Left forelimb (tissue), 1 donor: Measurements from ENCODE around the gene SLC38A1.
"Not testable (repeated sequence)": the region's sequence is repeated elsewhere in the genome, so short reads cannot be mapped to it uniquely, and the experiment has no call there.

Experiments
- DNase-seq: peaks from one replicate; pipeline ENCODE4 v3.0.0-alpha.2; 2018; ENCODE audit warnings: low spot score

Gene SLC38A1

DNA sequence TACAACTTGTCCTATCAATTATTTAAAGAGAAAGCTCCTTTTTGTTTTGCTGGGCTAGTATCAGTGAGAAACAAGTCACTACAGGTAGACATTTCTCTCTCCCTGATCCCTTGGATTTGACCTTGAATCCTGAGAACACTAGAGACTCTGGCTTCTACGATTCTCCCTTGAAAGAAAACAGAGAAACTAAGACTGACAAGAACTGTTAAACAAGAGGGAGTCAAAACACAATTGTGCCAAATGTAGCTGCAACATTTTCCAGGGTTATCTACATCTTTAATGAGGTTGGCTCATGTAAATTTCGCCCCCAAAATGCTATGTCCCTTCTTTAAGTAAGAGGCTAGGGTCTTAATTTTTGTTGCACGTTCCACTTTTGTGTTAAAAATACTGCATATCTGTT is 62.4 kb downstream of the SLC38A1 start:
- no peak for DNase-seq

DNA sequence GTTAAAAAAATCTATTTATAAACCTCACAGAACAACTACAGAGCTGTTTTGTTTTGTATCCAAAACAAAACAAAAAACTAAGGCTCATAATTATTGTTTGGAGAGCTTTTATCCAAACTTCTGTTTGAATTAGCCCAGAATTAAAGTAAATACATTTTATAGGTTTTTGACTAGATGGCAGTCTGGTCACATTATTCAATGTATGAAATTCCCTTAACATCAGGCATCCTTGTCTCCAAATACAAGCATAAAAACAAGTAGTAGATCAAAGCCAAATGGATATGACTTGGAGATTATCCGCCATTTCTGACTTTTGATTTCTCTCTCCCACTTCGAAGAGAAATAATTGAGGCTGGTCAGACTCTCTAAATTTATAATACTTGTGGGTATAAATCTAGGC is 63.5 kb downstream of the SLC38A1 start:
- DNase-seq = no peak

DNA sequence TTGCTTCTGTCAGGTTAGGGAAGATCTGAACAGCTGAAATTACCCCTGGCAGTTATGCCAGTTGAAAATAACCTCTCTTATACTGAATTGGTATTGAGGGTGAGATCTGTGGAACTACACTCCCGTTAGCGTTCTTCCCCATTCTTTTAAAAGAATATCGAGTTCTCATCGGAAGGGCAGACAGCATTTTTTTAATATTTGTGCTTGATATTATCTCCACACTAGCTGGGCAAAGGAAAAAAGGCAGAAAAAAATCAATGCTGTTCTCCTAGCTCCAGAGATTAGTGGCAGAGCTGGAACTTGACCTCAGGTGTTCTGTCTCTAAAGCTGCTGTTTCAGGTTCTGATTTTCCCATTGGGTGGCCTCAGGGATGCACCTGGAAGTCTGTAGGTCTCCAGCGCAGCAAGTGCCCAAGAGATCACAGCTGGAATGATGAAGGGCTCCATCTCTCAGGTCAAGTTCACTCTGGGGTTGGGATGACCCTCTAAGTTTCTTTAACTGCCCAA is 67.5 kb downstream of the SLC38A1 start:
- DNase-seq = no peak

DNA sequence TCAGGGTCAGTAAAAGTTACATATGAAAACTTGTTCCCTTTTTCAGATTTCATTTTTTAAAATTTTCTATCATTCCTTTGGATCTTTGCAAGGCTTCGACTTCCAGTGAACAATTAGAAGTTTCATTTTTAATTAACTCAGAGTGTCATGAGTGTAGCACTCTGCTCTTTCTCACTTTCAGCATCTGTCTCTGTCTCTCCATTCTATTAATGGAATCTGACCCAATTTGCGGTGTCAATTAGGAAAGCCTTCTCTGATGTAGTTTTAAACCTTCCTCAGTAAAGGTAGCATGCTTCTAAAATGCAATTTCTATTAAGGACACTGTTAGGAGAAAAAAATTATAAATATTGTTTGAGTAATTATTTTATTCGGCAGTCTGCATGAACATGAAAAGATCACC is 68.3 kb downstream of the SLC38A1 start:
- DNase-seq = no peak

DNA sequence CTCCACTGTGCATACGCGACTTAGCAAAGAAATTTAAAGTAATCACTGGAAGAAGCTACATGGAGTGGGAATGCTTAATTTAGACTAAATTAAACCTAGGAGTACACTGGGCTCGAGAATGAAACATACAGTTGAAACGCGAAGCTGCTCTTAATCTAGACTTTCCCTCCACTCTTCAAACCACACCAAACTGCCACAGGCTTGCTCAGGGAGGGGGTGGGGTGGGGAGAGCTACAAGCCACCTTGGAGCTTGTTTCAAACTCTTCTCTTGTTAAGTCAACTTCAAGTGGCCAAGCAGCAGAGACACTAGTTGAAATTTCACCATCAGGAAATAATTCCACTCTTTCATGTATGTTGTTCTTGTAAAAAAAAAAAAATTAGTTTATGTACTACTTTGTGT is 69.9 kb downstream of the SLC38A1 start:
- DNase-seq = no peak

DNA sequence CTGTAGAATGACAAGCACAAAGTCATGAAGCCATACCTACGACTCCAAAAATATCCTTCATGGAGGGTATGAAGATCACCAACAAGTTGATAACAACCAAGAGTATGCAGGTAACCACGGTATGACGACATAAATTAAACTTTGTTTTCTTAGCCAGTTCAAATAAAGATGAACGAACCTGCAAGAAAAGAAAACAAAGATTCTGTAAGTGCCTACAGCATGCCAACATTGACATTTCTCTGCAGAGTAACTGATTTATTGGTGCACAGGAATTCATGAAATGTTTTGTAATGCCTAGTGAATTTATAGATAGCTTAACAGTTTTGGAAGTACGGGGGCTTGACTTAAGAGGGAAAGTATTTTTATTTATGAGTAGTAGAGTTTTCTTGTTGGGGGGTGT is 71.0 kb downstream of the SLC38A1 start:
- no peak for DNase-seq

DNA sequence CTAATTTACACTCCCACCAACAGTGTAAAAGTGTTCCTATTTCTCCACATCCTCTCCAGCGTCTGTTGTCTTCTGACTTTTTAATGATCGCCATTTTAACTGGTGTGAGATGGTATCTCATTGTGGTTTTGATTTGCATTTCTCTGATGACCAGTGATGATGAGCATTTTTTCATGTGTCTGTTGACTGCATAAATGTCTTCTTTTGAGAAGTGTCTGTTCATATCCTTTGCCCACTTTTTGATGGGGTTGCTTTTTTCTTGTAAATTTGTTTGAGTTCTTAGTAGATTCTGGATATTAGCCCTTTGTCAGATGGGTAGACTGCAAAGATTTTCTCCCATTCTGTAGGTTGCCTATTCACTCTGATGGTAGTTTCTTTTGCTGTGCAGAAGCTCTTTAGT is 78.3 kb downstream of the SLC38A1 start:
- not testable (repeated sequence) for DNase-seq

DNA sequence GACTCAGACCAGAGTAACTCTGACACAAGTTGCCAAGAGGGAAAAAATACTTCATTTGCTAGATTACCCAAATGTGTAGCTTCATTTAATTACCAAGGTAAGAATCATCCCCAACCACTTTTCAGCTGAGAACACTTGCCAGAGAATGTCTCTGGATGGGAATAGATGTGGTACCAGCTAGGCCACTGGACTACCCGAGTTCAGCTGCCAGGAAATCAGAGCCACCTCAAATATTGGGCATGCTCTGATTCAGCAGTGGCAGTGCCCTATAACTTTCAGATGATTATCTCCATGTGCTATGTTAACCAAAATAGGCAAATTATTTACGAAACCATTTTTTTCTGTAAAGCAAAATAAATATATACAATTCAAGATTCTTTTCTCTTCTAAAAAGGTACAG is 80.7 kb downstream of the SLC38A1 start:
- DNase-seq = no peak

DNA sequence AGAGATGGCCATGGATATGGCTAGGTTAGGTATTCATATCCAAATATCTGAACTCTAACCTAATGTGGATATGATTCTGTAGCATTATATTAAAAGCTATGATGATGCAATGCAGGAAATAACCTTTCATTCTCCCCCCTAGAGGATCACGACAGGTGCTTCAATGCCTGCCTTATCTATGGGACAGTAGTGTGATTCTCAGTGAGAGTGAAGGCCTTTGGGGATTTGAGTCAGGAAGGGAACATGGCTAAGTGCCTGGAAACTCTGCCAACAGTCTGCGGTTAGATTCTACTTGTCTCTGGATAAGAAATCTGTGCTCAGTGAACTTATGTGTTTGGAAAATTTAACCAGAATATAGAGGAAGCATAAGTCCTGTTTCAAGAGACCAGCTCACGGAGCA is 81.8 kb downstream of the SLC38A1 start:
- DNase-seq = no peak

DNA sequence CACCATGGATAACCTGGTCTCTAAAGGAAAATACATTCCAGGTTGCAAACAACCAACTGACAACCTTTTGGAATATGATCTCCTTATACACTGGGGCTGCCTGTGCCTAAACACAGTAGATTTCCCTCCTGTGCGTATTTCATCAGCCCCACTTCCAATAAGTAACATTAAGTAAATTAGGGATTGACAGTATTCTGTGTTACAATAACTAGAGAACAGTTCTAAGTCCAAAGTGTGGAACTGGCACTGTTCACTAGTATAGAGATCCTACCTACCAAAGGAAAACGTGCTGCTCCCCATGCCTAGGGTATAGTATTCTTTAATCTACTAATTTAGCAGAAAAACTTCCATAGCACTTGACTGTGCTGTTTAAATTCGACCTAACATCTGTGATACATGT is 82.8 kb downstream of the SLC38A1 start:
- no peak for DNase-seq

DNA sequence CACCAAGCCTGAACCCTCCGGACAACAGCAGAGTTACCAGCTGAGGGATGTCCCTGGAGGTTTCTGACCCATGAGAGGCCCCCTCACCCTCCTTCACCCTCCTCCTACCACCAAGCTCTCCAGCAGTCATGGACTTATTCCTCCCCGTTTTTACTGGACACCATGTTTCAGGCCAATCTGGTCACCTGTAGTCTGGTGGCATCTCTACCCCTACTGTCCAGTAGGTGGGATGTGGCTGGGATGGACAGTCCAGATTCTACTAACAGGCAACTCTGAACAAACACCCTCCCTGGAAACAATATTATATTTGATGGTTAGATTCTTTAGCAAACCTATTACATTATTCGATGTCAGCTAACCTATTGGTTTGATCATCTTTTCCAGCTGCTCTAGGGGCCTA is 83.2 kb downstream of the SLC38A1 start:
- no peak for DNase-seq

DNA sequence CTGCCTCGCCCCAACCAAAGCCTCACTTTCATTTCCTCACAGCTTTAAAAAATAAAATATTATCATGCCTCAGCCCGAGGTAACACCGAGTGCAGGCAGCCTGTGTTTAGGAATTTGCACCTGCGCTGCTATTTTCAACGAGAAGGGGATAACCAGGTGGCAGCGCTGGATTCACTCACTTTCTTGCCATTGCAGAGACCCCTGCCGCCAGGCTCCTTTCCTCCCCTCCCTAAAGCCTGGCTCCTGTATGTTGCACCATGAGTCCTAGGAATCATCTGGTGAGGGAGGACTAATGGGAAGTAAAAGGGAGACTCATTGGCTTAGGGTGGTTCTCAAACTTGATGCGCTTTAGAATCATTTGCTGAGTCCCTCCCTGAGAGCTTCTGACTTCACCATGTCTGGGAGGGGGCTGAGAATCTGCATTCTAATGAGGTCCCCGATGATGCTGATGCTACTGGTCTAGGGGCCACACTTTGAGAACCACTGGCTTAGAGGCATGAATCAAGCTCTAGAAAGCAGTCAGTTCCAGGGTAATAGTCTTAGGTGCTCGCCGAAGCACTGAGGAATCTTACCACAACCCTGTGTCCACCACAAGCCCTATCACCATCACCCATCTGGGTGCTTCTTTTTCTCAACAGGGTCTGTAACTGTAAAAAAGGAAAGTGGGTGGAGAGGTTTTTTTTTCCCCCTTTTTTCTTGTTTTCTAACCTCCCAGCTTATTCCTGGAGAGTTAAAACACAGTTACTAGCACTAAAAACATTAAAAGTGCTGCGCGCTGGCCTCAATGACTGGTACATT is 83.8 kb downstream of the SLC38A1 start:
- no peak for DNase-seq

DNA sequence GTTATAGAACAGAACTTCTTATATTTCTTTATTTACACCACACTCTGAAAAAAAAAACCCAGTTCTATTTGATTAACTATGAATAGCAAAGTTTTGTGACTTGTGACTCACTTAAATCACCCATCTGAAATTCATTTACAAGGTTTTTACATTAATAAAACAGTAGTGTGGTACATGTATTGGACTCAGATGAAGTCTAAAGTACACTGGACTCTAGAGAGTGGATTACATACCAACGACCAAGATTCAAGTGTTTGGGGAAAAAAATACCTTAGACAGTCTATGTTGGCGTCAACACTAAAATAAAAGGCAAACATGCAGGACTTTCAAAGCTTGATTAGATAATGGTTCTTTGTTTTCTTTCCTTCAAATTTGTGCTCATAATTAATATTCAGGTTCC is 85.7 kb downstream of the SLC38A1 start:
- DNase-seq = no peak

DNA sequence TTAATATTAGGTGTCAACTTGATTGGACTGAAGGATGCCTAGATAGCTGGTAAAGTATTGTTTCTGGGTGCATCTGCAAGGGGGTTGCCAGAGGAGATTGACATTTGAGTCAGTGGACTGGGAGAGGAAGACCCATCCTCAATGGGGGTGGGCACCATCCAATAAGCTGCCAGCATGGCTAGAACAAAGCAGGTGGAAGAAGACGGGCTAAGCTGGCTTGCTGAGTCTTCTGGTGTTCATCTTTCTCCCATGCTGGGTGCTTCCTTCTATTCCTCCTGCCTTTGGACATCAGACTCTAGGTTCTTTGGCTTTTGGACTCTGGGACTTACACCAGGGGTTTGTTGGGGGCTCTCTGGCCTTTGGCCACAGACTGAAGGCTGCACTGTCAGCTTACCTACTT is 87.4 kb downstream of the SLC38A1 start:
- no peak for DNase-seq

DNA sequence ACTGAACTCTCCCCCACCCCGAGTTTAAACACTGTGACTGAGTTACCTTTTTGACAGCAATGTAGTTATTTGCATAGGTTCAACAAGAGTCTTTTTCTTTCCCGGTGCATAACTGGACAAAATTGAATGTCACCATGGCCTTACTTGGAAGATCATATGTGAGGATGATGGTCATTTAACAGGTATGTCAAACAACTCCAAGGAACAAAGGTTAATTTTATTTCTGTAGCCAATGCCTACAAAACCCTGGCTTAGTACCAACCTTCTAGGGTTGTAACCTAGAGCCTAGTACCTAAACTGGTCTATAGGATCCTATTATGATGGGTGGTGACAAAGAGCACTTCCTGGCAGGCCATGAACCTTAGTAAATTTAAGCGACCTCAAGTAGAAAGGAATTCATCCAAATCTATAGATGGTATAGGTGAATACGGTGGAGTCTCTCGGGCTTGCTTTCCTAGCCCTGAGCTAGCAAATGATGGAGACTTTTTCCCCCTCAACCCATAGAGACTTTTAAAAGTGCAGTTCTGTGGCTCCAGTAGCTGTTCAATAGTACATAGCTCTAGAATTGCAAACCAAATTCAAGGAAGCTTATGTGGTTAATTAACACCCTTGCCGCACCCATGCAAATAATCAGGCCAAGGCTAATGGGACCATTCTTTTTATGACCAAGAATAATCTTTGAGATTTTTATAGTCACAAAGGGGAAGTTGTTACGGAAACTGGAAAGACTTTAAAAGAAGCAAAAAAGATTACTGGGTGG is 89.0 kb downstream of the SLC38A1 start:
- no peak for DNase-seq

DNA sequence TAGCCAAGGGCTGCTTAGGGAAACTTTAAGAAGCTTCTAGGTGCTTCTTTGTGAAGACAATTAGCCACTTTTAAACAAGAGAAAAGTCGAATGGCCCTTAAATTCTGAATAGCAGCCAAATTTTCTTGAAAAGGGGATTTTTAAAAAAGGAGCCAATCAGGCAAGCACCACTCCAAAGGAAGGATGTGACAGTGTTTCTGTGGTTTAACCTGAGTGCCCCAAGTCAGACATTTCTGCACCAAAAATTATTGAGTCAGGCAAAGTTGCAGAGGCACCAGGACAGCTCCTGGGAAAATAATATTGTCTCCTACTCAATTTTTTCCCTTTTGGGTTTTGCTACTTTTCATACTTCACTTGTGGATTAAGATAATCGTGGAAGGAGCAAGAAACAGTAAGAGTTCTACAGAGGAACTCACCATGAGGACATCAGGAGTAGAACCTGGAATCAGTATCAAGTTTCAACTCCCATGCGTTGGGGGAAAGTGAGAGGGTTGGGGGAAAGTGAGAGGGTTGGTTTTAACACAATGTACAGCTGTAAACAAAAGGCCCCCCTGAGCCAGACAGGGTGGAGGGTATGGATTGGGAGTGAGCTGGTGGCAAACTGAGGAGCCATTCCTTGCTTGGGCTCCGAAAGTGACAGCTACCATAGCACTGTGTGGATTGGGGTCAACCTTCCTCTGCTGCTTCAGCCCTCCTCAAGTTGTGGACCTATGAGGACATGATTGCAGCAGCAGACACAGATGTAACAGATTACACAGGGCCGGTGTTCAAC is 90.8 kb downstream of the SLC38A1 start:
- DNase-seq = no peak

DNA sequence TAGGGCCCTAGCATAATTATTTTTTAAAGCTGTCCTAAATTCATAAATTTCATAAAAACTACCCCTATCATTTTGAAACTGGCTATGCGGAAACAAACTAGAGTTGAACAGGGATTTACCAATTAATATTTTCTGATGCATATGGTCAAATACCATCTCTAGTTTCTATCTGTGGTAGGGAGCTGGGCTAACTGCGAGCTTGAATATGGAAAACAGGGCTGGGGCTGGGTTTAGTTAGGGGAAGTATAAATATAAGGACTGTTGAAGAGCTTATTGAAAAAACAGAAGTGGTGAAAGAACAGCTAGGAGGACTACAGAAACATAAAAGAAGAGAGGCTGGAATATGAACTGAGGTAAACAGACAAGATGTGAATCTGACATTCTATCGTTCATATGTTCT is 91.8 kb downstream of the SLC38A1 start:
- DNase-seq = no peak

DNA sequence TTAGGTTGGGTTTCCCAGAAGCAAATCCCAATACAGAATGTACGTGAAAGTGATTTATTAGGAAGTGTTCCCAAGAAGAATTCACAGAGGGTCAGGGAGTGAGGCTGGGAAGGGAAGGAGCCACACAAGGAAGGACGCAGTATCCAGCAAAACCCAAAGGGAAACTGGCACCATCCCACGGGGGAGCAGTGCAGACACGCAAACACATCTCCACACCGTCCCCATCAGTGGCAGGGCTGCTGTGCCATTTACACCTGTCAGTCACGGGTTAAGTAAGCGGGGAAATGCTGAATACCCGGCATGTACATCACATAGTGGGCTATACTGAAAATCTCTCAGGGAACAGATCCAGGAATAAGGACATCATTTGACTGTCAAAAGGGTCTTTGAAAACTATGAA is 93.9 kb downstream of the SLC38A1 start:
- no peak for DNase-seq

DNA sequence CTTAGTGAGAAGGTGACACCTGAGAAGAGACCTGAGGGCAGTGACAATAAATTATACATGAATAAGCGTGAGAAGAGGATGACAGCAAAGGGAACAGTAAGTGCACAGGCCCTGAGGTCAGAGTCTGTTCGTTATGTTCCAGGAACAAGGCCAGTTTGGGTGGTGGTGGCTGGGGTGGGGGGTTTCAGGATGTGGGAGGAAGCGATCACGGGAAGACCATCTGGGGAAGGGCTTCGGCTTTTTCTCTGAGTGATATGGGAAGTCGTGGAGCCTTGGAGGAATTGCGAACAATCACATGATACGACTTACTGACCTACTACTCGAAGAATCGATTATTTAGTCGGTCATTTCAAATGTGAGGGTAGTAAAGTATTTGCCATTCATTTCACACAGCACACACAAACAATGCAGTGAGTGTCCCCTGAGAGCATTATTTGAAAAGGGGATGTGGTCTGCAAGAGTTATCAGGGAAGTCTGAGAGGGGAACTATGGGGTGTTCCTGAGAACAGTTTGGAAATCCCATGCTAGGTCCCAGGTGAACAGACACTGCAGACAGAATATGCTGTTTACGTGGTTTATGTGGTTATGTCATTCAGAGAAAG is 94.7 kb downstream of the SLC38A1 start:
- DNase-seq = no peak

DNA sequence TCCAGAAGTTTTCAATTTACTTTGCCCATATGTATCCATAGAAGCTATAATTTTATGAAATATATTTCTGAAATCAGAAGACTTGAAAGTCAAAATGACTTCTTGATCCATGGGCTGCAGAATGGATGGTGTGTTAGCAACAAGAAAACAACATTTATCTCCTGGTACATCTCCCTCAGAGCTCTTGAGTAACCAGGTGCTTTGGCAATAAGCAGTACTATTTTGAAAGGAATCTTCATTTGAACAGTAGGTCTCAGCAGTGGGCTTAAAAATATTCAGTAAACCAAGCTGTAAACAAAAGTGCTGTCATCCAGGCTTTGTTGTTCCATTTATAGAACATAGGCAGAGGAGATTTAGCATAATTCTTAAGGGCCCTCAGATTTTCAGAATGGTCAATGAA is 100.4 kb downstream of the SLC38A1 start:
- no peak for DNase-seq

DNA sequence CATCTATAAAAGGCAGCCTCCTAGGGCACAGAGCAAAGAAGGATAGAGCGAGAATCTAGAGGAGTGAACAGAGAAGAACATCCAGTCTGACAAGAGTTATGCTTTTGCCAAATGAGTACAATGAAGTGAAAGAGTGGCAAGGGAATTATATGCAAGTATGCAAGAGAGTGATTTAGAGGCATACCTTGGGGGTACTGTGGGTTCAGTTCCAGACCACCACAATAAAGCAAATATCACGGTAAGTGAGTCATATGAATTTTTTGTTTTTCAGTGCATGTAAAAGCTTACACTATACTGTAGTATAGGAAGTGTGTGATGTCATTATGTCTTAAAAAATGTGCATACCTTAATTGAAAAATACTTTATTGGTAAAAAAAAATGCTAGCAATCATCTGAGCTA is 101.4 kb downstream of the SLC38A1 start:
- no peak for DNase-seq

DNA sequence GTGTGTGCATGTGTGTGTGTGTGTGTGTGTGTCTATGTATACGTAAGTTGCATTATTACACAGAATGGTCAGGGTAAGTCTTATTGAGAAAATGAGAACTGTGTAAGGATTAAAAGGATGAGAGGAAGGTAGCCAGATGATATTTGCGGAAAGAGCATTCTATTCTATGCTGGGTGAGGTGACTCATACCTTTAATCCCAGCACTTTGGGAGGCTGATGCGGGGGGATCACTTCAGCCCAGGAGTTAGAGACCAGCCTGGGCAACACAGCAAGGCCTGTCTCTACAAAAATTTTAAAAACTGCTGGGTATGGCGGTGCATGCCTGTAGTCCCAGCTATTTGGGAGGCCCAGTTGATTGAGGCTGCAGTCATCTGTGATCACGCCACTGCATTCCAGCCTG is 103.7 kb downstream of the SLC38A1 start:
- no peak for DNase-seq
